HEK293 (cell line): ENCODE measurements around the gene DAPK2.
A peak's percentile ranks its signal among the peaks of the same experiment; 100 is the strongest.

Source experiments
- CTCF ChIA-PET: fragments of 350-600 bp; formaldehyde crosslinking; extraction: SDS; loops from one replicate; lab custom pipeline; 2021; ENCODE audit warnings: antibody characterized with exemption; lab: Yijun Ruan, JAX
- POLR2A ChIA-PET: fragments of 300-600 bp; formaldehyde crosslinking; extraction: SDS; loops from one replicate; lab custom pipeline; 2020; ENCODE audit warnings: antibody characterized with exemption, inconsistent platforms; lab: Yijun Ruan, JAX
- H3K27ac ChIP-seq: fragments of 200-500 bp; sonication (Bioruptor generic); 2 replicates; pipeline ENCODE4 v1.5.1; 2014; ENCODE audit warnings: low read depth, low read length, control low read depth, inconsistent platforms; ENCODE audit errors: extremely low read depth
- H3K36me3 ChIP-seq, 2 experiments: fragments of 200-500 bp in 1 of 2; sonication (Bioruptor generic) in 1 of 2; 1 replicate in 1 of 2; 2 replicates in 1 of 2; pipeline ENCODE4 v1.5.1; 2014 to 2017; ENCODE audit warnings: inconsistent platforms in 2 of 2, low read length in 2 of 2; ENCODE audit not compliant: control insufficient read depth in 2 of 2, insufficient read depth in 1 of 2
- H3K4me1 ChIP-seq: fragments of 200-500 bp; sonication (Bioruptor generic); 2 replicates; pipeline ENCODE4 v1.5.1; 2014; ENCODE audit warnings: mild to moderate bottlenecking, low read length, inconsistent platforms; ENCODE audit not compliant: control insufficient read depth, insufficient read depth
- H3K4me3 ChIP-seq: 2 replicates; pipeline ENCODE4 v1.5.1; 2011; ENCODE audit warnings: low read depth, mild to moderate bottlenecking, control low read depth, low read length, moderate library complexity
- H3K9me3 ChIP-seq: fragments of 200-500 bp; sonication (Bioruptor generic); 2 replicates; pipeline ENCODE4 v1.5.1; 2014; ENCODE audit warnings: low read depth, low read length, inconsistent platforms; ENCODE audit not compliant: control insufficient read depth, insufficient read depth
- BCL11A ChIP-seq: fragments of 450-650 bp; formaldehyde crosslinking; IDR thresholded peaks from 2 replicates; pipeline ENCODE4 v1.5.1; 2016; ENCODE audit warnings: low read depth, missing biosample characterization, missing genetic modification characterization
- IKZF3 ChIP-seq: fragments of 450-650 bp; IDR thresholded peaks from 2 replicates; pipeline ENCODE4 v1.5.0; 2018; ENCODE audit warnings: missing biosample characterization, mild to moderate bottlenecking, missing genetic modification characterization, moderate library complexity
- OSR2 ChIP-seq: fragments of 450-650 bp; formaldehyde crosslinking; IDR thresholded peaks from 2 replicates; pipeline ENCODE4 v1.5.1; 2016; ENCODE audit warnings: missing biosample characterization, missing genetic modification characterization
- SALL2 ChIP-seq: fragments of 450-650 bp; formaldehyde crosslinking; IDR thresholded peaks from 2 replicates; pipeline ENCODE4 v1.5.0; 2017; ENCODE audit warnings: missing biosample characterization, mild to moderate bottlenecking, missing genetic modification characterization, borderline replicate concordance
- TRIM28 ChIP-seq: IDR thresholded peaks from 2 replicates; pipeline ENCODE4 v1.6.1; 2011; ENCODE audit warnings: low read length, control low read depth, borderline replicate concordance
- ZBTB11 ChIP-seq: fragments of 450-650 bp; formaldehyde crosslinking; conservative IDR thresholded peaks from 2 replicates; pipeline ENCODE4 v1.5.1; 2016; ENCODE audit warnings: low read depth, missing biosample characterization, missing genetic modification characterization
- ZBTB48 ChIP-seq: fragments of 450-650 bp; formaldehyde crosslinking; IDR thresholded peaks from 2 replicates; pipeline ENCODE4 v1.5.1; 2016; ENCODE audit warnings: missing biosample characterization, missing genetic modification characterization
- ZNF121 ChIP-seq: fragments of 450-650 bp; formaldehyde crosslinking; IDR thresholded peaks from 2 replicates; pipeline ENCODE4 v1.5.1; 2016; ENCODE audit warnings: missing biosample characterization, missing genetic modification characterization
- ZNF155 ChIP-seq: fragments of 450-650 bp; formaldehyde crosslinking; IDR thresholded peaks from 2 replicates; pipeline ENCODE4 v1.5.1; 2016; ENCODE audit warnings: missing biosample characterization, missing genetic modification characterization
- ZNF175 ChIP-seq: fragments of 450-650 bp; formaldehyde crosslinking; IDR thresholded peaks from 2 replicates; pipeline ENCODE4 v1.5.1; 2016; ENCODE audit warnings: missing biosample characterization, missing genetic modification characterization
- ZNF433 ChIP-seq: fragments of 450-650 bp; formaldehyde crosslinking; IDR thresholded peaks from 2 replicates; pipeline ENCODE4 v1.5.1; 2016; ENCODE audit warnings: missing biosample characterization, missing genetic modification characterization, low read depth
- ZNF544 ChIP-seq: fragments of 450-650 bp; formaldehyde crosslinking; IDR thresholded peaks from 2 replicates; pipeline ENCODE4 v1.5.0; 2017; ENCODE audit warnings: missing biosample characterization, missing genetic modification characterization
- ZNF596 ChIP-seq: fragments of 450-650 bp; IDR thresholded peaks from 2 replicates; pipeline ENCODE4 v1.5.0; 2018; ENCODE audit warnings: missing biosample characterization, mild to moderate bottlenecking, missing genetic modification characterization, moderate library complexity
- ZNF670 ChIP-seq: fragments of 450-650 bp; formaldehyde crosslinking; IDR thresholded peaks from 2 replicates; pipeline ENCODE4 v1.5.1; 2016; ENCODE audit warnings: missing biosample characterization, missing genetic modification characterization, low read depth
- ZNF677 ChIP-seq: fragments of 450-650 bp; IDR thresholded peaks from 2 replicates; pipeline ENCODE4 v1.5.0; 2018; ENCODE audit warnings: missing biosample characterization, mild to moderate bottlenecking, missing genetic modification characterization, moderate library complexity
- ZNF747 ChIP-seq: fragments of 450-650 bp; formaldehyde crosslinking; IDR thresholded peaks from 2 replicates; pipeline ENCODE4 v1.5.1; 2016; ENCODE audit warnings: missing biosample characterization, missing genetic modification characterization
- ZNF777 ChIP-seq: fragments of 450-650 bp; formaldehyde crosslinking; IDR thresholded peaks from 2 replicates; pipeline ENCODE4 v1.5.1; 2017; ENCODE audit warnings: missing biosample characterization, missing genetic modification characterization, borderline replicate concordance
- TF ChIP-seq, protein P1 (sequence below): fragments of 450-650 bp; formaldehyde crosslinking; IDR thresholded peaks from 2 replicates; pipeline ENCODE4 v1.5.1; 2016; ENCODE audit warnings: missing biosample characterization, missing genetic modification characterization
- TF ChIP-seq, protein P2 (sequence below): fragments of 450-650 bp; formaldehyde crosslinking; IDR thresholded peaks from 2 replicates; pipeline ENCODE4 v1.5.1; 2016; ENCODE audit warnings: missing biosample characterization, missing genetic modification characterization
- TF ChIP-seq, protein P3 (sequence below): fragments of 450-650 bp; formaldehyde crosslinking; IDR thresholded peaks from 2 replicates; pipeline ENCODE4 v1.5.1; 2016; ENCODE audit warnings: missing biosample characterization, missing genetic modification characterization

DAPK2 gene

GRCh38 chr15:63986751-63987341 lies 59.4 kb downstream of the DAPK2 start:
- Histone ChIP-seq H3K36me3 (no peaks in the 10 kb centered on the region), H3K4me1 (no peaks in the 10 kb centered on the region), H3K27ac (no peak overlapping the region), H3K4me3 (no peak overlapping the region), H3K9me3 (no peaks in the 10 kb centered on the region)
- ChIA-PET CTCF (interaction anchor here (0.6 kb wide), 1 partner anchor 214 kb away, joined by 3 read pairs; no protein-coding TSS in a partner anchor), POLR2A (no interaction called here)
- TF ChIP-seq ZNF155 (tag by site-specific recombination) (no peak), ZNF747 (tag by site-specific recombination) (no peak), ZNF433 (tag by site-specific recombination) (no peak), ZNF544 (tag by site-specific recombination) (no peak), TRIM28 (no peak)
- TF ChIP-seq, protein P1, sequence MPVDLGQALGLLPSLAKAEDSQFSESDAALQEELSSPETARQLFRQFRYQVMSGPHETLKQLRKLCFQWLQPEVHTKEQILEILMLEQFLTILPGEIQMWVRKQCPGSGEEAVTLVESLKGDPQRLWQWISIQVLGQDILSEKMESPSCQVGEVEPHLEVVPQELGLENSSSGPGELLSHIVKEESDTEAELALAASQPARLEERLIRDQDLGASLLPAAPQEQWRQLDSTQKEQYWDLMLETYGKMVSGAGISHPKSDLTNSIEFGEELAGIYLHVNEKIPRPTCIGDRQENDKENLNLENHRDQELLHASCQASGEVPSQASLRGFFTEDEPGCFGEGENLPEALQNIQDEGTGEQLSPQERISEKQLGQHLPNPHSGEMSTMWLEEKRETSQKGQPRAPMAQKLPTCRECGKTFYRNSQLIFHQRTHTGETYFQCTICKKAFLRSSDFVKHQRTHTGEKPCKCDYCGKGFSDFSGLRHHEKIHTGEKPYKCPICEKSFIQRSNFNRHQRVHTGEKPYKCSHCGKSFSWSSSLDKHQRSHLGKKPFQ (tag by site-specific recombination), result no peak
- TF ChIP-seq, protein P2, sequence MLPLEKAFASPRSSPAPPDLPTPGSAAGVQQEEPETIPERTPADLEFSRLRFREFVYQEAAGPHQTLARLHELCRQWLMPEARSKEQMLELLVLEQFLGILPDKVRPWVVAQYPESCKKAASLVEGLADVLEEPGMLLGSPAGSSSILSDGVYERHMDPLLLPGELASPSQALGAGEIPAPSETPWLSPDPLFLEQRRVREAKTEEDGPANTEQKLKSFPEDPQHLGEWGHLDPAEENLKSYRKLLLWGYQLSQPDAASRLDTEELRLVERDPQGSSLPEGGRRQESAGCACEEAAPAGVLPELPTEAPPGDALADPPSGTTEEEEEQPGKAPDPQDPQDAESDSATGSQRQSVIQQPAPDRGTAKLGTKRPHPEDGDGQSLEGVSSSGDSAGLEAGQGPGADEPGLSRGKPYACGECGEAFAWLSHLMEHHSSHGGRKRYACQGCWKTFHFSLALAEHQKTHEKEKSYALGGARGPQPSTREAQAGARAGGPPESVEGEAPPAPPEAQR (tag by site-specific recombination), result no peak

DNA sequence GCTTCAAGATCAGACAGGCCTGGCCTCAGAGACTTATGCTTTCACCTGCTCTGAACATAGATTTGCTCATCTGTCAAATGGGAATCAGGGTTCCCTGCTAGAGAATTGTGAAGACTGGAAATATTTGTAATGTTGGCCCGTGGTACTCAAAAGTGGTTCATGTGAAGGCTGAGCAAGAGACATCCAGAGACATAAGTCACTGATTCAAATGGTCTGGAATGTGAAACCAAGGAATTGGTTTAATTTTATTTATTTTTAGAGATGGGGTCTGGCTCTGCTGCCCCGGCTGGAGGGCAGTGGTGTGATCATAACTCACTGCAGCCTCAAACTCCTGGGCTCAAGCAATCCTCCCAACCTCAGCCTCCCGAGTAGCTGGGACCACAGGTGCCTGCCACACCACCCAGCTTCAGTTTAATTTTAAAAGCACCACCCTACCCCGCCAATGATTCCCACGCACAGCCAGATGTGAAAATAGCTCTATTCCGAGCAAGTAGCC lies 60.1 kb downstream of the DAPK2 start:
- POLR2A ChIA-PET, result no interaction called here
- TF ChIP-seq OSR2 (tag by site-specific recombination) (no peak), ZNF121 (peak; percentile 9; the same call in 1 of the 2 replicates)
- no peak overlapping the region for H3K4me3 ChIP-seq
- no peak overlapping the region for H3K27ac ChIP-seq
- CTCF ChIA-PET, result interaction anchor here (0.6 kb wide), 1 partner anchor 215 kb away, joined by 3 read pairs; no protein-coding TSS in a partner anchor
- H3K9me3 ChIP-seq, result no peaks in the 10 kb centered on the region
- H3K4me1 ChIP-seq, result no peaks in the 10 kb centered on the region
- H3K36me3 ChIP-seq, result no peaks in the 10 kb centered on the region

DNA sequence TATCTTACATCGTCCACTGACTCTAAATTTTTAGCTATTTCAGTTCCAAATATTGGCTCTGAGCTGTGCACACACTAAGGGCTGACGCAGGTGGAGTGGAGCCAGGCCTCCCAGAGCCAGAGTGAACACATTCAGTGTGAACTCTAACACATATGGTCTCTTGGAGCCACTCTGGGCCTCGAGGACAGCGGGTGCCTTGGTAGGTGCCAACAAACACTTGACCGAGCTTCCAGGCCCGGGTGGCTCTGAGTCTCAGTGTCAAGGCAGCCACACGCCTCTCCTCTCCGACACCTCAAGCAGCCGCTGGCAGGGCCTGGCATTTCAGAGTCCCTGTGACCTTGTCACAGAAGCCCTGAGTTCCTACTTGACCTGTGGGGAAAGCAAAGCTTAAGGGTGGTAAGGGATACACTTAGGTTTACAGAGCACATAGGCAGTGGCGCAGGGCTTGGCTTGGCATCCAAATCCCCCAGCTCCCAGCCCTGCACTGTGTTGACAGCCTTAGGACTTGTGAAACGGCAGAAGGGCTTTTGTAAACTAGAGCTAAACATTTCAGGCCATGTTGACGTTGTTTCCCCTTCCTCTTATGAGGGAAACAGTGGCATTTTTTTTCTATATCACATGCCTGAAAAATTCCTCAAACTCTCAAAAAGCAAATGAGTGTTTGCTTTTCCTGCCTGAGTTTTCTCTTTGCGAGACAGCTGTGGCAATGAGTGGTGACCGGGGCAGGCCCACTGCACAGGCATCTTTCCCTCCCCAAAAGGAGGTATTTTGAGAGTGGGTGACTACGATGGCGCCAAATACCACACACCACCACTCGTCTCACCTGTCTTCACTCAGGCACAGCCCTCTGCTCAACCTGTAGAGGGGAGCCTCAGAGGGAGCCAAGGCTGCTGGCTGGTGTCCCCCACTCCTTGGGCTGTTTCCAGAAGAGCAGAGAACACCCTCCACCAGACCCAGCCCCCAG lies 60.8 kb downstream of the DAPK2 start:
- TF ChIP-seq ZNF677 (no peak), ZBTB48 (tag by site-specific recombination) (no peak), BCL11A (tag by site-specific recombination) (no peak), ZNF670 (tag by site-specific recombination) (no peak), ZNF777 (tag by site-specific recombination) (no peak), ZNF596 (tag by site-specific recombination) (no peak), ZNF175 (tag by site-specific recombination) (no peak), SALL2 (tag by site-specific recombination) (no peak), ZBTB11 (tag by site-specific recombination) (no peak), IKZF3 (tag by site-specific recombination) (no peak)
- TF ChIP-seq, protein P3, sequence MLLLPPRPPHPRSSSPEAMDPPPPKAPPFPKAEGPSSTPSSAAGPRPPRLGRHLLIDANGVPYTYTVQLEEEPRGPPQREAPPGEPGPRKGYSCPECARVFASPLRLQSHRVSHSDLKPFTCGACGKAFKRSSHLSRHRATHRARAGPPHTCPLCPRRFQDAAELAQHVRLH (tag by site-specific recombination), result no peak
- TF ChIP-seq, all 188 proteins: peak for 0
- Histone ChIP-seq H3K4me1 (no peaks in the 10 kb centered on the region), H3K36me3 (no peaks in the 10 kb centered on the region), H3K4me3 (no peak overlapping the region), H3K9me3 (no peaks in the 10 kb centered on the region), H3K27ac (no peak overlapping the region)
- CTCF ChIA-PET, result interaction anchor here (0.6 to 0.8 kb wide), 2 partner anchors 40 to 216 kb away, joined by 3 read pairs; no protein-coding TSS in a partner anchor
- POLR2A ChIA-PET, result no interaction called here
